Fibroblast of villous mesenchyme (primary cell): Measurements from ENCODE around the gene HOXB7. TPM values are rescaled to one million over a fixed set of nuclear protein-coding genes. Genes with fewer than 3 reads are reported as not detected.

ENCODE experiments used
- DNase-seq: peaks from one replicate; pipeline ENCODE4 v3.0.0-alpha.2; 2010; ENCODE audit warnings: low read depth
- H3K4me3 ChIP-seq: 2 replicates; pipeline ENCODE4 v1.5.1; 2011; ENCODE audit warnings: low read depth, mild to moderate bottlenecking, low read length
- total RNA-seq: library from RNA; depleted of rRNA; stranded (reverse); fragments of >200 nt; gene quantifications from 2 replicates; pipeline ENCODE4 v1.2.3, GENCODE V29; 2012
- TF ChIP-seq, protein P1 (sequence below): IDR thresholded peaks from 2 replicates; pipeline ENCODE4 v1.5.1; 2012; ENCODE audit warnings: low read depth, mild to moderate bottlenecking, low read length; ENCODE audit not compliant: insufficient read depth

HOXB7 gene
- total RNA-seq, 1 donor = 1.7 TPM

GRCh38 chr17:48578616-48579470 is 32.0 kb downstream of the HOXB7 start:
- TF ChIP-seq, protein P1, sequence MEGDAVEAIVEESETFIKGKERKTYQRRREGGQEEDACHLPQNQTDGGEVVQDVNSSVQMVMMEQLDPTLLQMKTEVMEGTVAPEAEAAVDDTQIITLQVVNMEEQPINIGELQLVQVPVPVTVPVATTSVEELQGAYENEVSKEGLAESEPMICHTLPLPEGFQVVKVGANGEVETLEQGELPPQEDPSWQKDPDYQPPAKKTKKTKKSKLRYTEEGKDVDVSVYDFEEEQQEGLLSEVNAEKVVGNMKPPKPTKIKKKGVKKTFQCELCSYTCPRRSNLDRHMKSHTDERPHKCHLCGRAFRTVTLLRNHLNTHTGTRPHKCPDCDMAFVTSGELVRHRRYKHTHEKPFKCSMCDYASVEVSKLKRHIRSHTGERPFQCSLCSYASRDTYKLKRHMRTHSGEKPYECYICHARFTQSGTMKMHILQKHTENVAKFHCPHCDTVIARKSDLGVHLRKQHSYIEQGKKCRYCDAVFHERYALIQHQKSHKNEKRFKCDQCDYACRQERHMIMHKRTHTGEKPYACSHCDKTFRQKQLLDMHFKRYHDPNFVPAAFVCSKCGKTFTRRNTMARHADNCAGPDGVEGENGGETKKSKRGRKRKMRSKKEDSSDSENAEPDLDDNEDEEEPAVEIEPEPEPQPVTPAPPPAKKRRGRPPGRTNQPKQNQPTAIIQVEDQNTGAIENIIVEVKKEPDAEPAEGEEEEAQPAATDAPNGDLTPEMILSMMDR = no peak
- DNase-seq = no peak
- peak overlapping the region; percentile 51 for H3K4me3 ChIP-seq

- H3K4me3 ChIP-seq = peak within 1 kb of the TSS; percentile 51
- DNase-seq = peak; percentile 64
- TF ChIP-seq, protein P1 = no peak
Measured at GRCh38 chr17:48577946-48578615, 32.7 kb downstream of the HOXB7 start, which contains the start of gene HOXB4. HOXB4 (minus strand) TSS chr17:48578350; CDS start chr17:48578319, 31 bp downstream.

- TF ChIP-seq, protein P1 = no peak
- DNase-seq = peak; percentile 37
- H3K4me3 ChIP-seq = peak overlapping the region; percentile 44
Measured at GRCh38 chr17:48577330-48577945, 33.4 kb downstream of the HOXB7 start.

- TF ChIP-seq, protein P1 = no peak
- H3K4me3 ChIP-seq = peak overlapping the region; percentile 44
- DNase-seq = peak; percentile 28
Measured at GRCh38 chr17:48576479-48577309, 34.1 kb downstream of the HOXB7 start.

GRCh38 chr17:48575673-48576478 is 34.9 kb downstream of the HOXB7 start:
- TF ChIP-seq, protein P1 = no peak
- DNase-seq = no peak
- H3K4me3 ChIP-seq = no peak overlapping the region
